Peyer's patch (tissue), 4 donors: ENCODE measurements around the gene ZNF691. TPM values are rescaled to one million over a fixed set of nuclear protein-coding genes. Genes with fewer than 3 reads are reported as not detected.
"Not testable (repeated sequence)": the region's sequence is repeated elsewhere in the genome, so short reads cannot be mapped to it uniquely, and the experiment has no call there.

Experiments used
- DNase-seq, 3 donors: peaks; one replicate each; pipeline ENCODE4 v3.0.0-alpha.2; 2017 to 2019
- H3K27ac ChIP-seq, 4 donors: fragments of 200-600 bp; sonication (generic); one replicate each; pipeline ENCODE4 v1.5.1; 2016 to 2019
- H3K27me3 ChIP-seq, 2 donors: fragments of 200-600 bp; sonication (generic); one replicate each; pipeline ENCODE4 v1.5.1; 2019
- H3K36me3 ChIP-seq, 3 donors: fragments of 200-600 bp; sonication (generic); one replicate each; pipeline ENCODE4 v1.5.1; 2016 to 2019
- H3K4me1 ChIP-seq, 4 donors: fragments of 200-600 bp; sonication (generic); one replicate each; pipeline ENCODE4 v1.5.1; 2016 to 2019
- H3K4me3 ChIP-seq, 4 donors: fragments of 200-600 bp; sonication (generic); 1 replicate in 3 of 4; 2 replicates in 1 of 4; pipeline ENCODE4 v1.5.1; 2016 to 2019; ENCODE audit warnings: mild to moderate bottlenecking in 1 of 4
- H3K9me3 ChIP-seq, 4 donors: fragments of 200-600 bp; sonication (generic); one replicate each; pipeline ENCODE4 v1.5.1; 2016 to 2019; ENCODE audit warnings: mild to moderate bottlenecking in 1 of 4
- POLR2A ChIP-seq, 2 donors: fragments of 450-650 bp; IDR thresholded peaks; one replicate each; pipeline ENCODE4 v1.5.1; 2017; ENCODE audit warnings: antibody characterized with exemption in 2 of 2, mild to moderate bottlenecking in 2 of 2, moderate library complexity in 2 of 2
- total RNA-seq, 4 donors: library from RNA; depleted of rRNA; stranded (reverse); fragments of >200 nt; gene quantifications; one replicate each; pipeline ENCODE4 v1.1.0, GENCODE V29; 2016
- TF ChIP-seq, protein P1 (sequence below), 6 experiments: fragments of 450-650 bp in 4 of 6; fragments of 200-600 bp in 2 of 6; sonication (generic) in 1 of 6; IDR thresholded peaks; one replicate each; pipeline ENCODE4 v1.5.1; 2017 to 2019; ENCODE audit warnings: antibody characterized with exemption in 6 of 6, mild to moderate bottlenecking in 3 of 6, moderate library complexity in 1 of 6

The ZNF691 gene
- total RNA-seq, 4 donors from 2014 or later = 3.3 to 19.0 (median 10.8) TPM

DNA sequence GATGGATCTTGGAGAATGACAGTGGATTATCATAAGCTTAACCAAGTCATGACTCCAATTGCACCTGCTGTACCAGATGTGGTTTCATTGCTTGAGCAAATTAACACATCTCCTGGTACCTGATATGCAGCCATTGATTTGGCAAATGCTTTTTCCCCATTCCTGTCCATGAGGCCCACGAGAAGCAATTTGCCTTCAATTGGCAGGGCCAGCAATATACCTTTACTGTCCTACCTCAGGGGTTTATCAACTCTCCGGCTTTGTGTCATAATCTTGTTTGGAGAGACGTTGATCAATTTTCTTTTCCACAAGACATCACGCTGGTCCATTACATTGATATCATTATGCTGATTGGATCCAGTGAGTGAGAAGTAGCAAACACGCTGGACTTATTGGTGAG lies 20.1 kb downstream of the ZNF691 start:
- Histone ChIP-seq H3K4me1 (no peaks in the 10 kb centered on the region), H3K9me3 (no peaks in the 10 kb centered on the region), H3K27ac (no peak overlapping the region), H3K27me3 (no peaks in the 10 kb centered on the region), H3K4me3 (no peak overlapping the region), H3K36me3 (no peaks in the 10 kb centered on the region)
- no peak for DNase-seq
- TF ChIP-seq POLR2A (IDR thresholded peaks at IDR 0.05) = no peak
- TF ChIP-seq, protein P1, sequence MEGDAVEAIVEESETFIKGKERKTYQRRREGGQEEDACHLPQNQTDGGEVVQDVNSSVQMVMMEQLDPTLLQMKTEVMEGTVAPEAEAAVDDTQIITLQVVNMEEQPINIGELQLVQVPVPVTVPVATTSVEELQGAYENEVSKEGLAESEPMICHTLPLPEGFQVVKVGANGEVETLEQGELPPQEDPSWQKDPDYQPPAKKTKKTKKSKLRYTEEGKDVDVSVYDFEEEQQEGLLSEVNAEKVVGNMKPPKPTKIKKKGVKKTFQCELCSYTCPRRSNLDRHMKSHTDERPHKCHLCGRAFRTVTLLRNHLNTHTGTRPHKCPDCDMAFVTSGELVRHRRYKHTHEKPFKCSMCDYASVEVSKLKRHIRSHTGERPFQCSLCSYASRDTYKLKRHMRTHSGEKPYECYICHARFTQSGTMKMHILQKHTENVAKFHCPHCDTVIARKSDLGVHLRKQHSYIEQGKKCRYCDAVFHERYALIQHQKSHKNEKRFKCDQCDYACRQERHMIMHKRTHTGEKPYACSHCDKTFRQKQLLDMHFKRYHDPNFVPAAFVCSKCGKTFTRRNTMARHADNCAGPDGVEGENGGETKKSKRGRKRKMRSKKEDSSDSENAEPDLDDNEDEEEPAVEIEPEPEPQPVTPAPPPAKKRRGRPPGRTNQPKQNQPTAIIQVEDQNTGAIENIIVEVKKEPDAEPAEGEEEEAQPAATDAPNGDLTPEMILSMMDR (IDR thresholded peaks at IDR 0.05) = no peak

DNA sequence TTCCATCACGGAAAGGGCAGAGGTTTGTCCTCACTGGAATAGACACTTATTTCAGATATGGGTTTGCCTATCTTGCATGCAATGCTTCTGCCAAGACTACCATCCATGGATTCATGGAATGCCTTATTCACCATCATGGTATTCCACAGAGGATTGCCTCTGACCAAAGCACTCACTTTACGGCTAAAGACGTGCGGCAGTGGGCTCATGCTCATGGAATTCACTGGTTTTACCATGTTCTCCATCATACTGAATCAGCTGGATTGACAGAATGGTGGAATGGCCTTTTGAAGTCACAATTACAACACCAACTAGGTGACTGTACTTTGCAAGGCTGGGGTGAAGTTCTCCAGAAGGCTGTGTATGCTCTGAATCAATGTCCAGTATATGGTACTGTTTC lies 22.1 kb downstream of the ZNF691 start:
- H3K27me3 ChIP-seq, H3K4me3 ChIP-seq, H3K36me3 ChIP-seq, DNase-seq, H3K27ac ChIP-seq, H3K9me3 ChIP-seq, H3K4me1 ChIP-seq: not testable (repeated sequence)

DNA sequence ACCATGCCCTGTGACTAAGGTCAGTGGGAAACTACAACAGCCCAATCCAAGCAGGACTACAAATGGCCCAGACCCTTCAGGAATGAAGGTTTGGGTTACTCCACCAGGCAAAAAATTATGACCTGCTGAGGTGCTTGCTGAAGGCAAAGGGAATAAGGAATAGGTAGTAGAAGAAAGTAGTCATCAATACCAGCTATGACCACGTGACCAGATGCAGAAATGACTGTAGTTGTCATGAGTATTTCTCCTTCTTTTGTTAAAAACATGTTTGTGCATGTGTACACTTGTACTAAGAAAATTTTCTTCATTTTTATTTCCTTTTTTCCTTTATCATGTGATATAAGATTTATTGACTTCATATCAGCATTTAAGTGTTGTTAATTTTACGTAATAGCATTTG lies 22.8 kb downstream of the ZNF691 start:
- not testable (repeated sequence) for H3K27me3 ChIP-seq, H3K36me3 ChIP-seq, DNase-seq, H3K4me3 ChIP-seq, H3K9me3 ChIP-seq, H3K4me1 ChIP-seq, H3K27ac ChIP-seq

DNA sequence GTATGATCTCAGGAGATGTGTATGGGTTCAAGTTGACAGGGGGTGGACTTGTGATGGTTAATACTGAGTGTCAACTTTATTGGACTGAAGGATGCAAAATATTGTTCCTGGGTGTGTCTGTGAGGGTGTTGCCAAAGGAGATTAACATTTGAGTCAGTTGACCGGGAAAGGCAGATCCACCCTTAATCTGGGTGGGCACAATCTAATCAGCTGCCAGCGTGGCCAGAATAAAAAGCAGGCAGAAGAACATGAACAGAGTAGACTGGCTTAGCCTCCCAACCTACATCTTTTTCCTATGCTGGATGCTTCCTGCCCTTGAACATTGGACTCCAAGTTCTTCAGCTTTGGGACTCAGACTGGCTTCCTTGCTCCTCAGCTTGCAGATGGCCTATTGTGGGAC lies 23.3 kb downstream of the ZNF691 start:
- not testable (repeated sequence) for H3K27me3 ChIP-seq

DNA sequence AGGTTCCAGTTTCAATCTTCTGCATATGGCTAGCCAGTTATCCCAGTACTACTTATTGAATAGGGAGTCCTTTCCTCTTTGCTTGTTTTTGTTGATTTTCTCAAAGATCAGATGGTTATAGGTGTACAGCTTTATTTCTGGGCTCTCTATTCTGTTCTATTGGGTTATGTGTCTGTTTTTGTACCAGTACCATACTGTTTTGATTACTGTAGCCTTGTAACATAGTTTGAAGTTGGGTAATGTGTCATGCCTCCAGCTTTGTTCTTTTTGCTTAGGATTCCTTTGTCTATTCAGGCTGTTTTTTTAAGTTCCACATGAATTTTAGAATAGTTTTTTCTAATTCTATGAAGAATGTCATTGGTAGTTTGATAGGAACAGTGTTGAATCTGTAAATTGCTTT lies 26.7 kb downstream of the ZNF691 start:
- H3K4me1 ChIP-seq, H3K9me3 ChIP-seq, H3K27me3 ChIP-seq, DNase-seq, H3K36me3 ChIP-seq, H3K27ac ChIP-seq, H3K4me3 ChIP-seq: not testable (repeated sequence)

More for the DNA sequence above, 23.3 kb downstream of the ZNF691 start:
- not testable (repeated sequence) for H3K27ac ChIP-seq, H3K4me3 ChIP-seq, H3K36me3 ChIP-seq, H3K4me1 ChIP-seq, DNase-seq, H3K9me3 ChIP-seq

DNA sequence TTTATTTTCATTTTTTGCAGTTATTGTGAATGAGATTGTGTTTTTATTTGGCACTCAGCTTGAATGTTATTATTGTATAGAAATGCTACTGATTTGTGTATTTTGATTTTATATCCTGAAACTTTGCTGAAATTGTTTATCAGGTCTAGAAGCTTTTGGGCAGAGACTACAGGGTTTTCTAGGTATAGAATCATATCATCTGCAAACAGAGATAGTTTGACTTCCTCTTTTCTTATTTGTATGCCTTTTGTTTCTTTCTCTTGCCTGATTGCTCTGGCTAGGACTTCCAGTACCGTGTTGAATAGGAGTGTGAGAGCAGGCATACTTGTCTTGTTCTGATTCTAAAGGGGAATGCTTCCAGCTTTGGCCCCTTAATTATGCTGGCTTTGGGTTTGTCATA lies 27.3 kb downstream of the ZNF691 start:
- TF ChIP-seq, protein P1 (IDR thresholded peaks at IDR 0.05) = no peak
- TF ChIP-seq POLR2A (IDR thresholded peaks at IDR 0.05) = no peak
- no peaks in the 10 kb centered on the region for H3K27me3 ChIP-seq
- no peak overlapping the region for H3K4me3 ChIP-seq
- DNase-seq = no peak
- no peaks in the 10 kb centered on the region for H3K36me3 ChIP-seq
- H3K4me1 ChIP-seq = no peaks in the 10 kb centered on the region
- H3K9me3 ChIP-seq = no peaks in the 10 kb centered on the region
- H3K27ac ChIP-seq = no peak overlapping the region

DNA sequence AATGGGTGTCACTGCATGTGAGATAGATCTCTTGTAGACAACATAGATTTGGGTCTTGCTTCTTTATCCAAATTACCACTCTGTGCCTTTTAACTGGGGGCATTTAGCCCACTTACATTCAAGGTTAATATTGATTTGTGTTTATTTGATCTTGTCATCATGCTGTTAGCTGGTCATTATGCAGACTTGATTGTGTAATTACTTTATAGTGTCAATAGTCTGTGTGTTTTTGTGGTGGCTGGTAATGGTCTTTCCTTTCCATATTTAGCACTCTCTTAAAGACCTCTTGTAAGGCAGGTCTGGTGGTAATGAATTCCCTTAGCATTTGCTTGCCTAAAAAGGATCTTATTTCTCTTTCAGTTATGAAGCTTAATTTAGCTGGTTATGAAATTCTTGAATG lies 29.6 kb downstream of the ZNF691 start:
- H3K27ac ChIP-seq = no peak overlapping the region
- no peak for DNase-seq
- no peaks in the 10 kb centered on the region for H3K36me3 ChIP-seq
- no peak overlapping the region for H3K4me3 ChIP-seq
- TF ChIP-seq, protein P1 (IDR thresholded peaks at IDR 0.05) = no peak
- no peak for TF ChIP-seq POLR2A (IDR thresholded peaks at IDR 0.05)
- H3K9me3 ChIP-seq = no peaks in the 10 kb centered on the region
- H3K4me1 ChIP-seq = no peaks in the 10 kb centered on the region
- no peaks in the 10 kb centered on the region for H3K27me3 ChIP-seq

DNA sequence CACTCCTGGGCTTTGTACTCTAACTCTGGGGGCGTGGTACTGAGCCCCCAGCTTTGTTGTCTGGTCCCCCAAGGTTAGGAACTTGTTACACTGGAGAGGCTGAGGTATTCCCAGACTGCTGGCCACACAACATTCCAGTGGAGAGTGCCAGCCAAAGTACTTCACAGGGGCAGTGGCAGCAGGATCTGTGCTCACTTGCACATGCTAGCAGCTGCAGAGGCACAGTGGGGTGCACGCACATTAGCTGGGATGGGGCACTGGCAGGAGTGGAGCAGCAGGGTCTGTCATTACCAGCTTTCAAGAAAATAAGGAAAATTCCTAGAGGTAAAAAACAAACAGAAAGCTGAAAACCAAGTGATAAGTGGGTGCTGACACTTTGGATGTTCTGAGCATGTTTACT lies 31.0 kb downstream of the ZNF691 start:
- no peak for DNase-seq
- TF ChIP-seq POLR2A (IDR thresholded peaks at IDR 0.05) = no peak
- TF ChIP-seq, protein P1 (IDR thresholded peaks at IDR 0.05) = no peak
- no peaks in the 10 kb centered on the region for H3K36me3 ChIP-seq
- H3K4me1 ChIP-seq = no peaks in the 10 kb centered on the region
- H3K9me3 ChIP-seq = no peaks in the 10 kb centered on the region
- H3K27ac ChIP-seq = no peak overlapping the region
- H3K27me3 ChIP-seq = no peaks in the 10 kb centered on the region
- no peak overlapping the region for H3K4me3 ChIP-seq
